HK-2 (cell line): ENCODE results near the gene KRTAP10-5.
"Not testable (repeated sequence)": the region's sequence is repeated elsewhere in the genome, so short reads cannot be mapped to it uniquely, and the experiment has no call there.

Source experiments
- DNase-seq: peaks from one replicate; pipeline ENCODE4 v3.0.0-alpha.2; 2018; ENCODE audit not compliant: unreplicated experiment

Gene KRTAP10-5

GRCh38 chr21:44571844-44572782 lies 8.3 kb downstream of the KRTAP10-5 start:
- no peak for DNase-seq

GRCh38 chr21:44571296-44571695 lies 9.1 kb downstream of the KRTAP10-5 start:
- DNase-seq: no peak

GRCh38 chr21:44569861-44570517 lies 10.4 kb downstream of the KRTAP10-5 start:
- DNase-seq: no peak

- DNase-seq: no peak
These were observed 11.5 kb downstream of the KRTAP10-5 start for GRCh38 chr21:44568667-44569556.

- DNase-seq: no peak
These were observed 12.1 kb downstream of the KRTAP10-5 start for GRCh38 chr21:44568261-44568660.

GRCh38 chr21:44567481-44568171 lies 12.8 kb downstream of the KRTAP10-5 start:
- no peak for DNase-seq

- DNase-seq: no peak
These were observed 14.0 kb downstream of the KRTAP10-5 start for GRCh38 chr21:44566403-44566802.

- DNase-seq: no peak
These were observed 15.4 kb downstream of the KRTAP10-5 start for GRCh38 chr21:44564886-44565598.

DNA sequence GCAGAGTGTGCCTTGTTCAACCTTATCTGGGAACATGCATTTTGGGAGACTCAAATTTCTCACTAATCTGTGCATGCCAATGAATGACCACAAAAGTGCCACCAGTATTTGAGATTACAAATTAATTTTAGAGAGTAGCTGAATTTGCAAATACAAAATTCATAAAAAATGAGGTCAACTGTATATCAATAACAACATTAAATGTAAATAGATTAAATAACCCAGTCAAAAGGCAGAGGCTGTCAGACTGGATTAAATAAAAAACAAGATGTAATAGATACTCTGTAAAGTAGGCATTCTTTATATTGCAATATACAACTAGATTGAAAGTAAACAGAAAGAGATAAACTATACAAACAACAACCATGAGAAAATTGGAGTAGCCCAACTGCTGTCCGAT lies 16.3 kb downstream of the KRTAP10-5 start:
- DNase-seq: no peak

GRCh38 chr21:44558695-44559094 lies 21.7 kb downstream of the KRTAP10-5 start, which contains the start of gene KRTAP10-3:
Gene KRTAP10-3 (minus strand): TSS chr21:44558795. CDS start chr21:44558715, 80 bp downstream.
- no peak for DNase-seq

- DNase-seq: not testable (repeated sequence)
These were observed 22.1 kb downstream of the KRTAP10-5 start for GRCh38 chr21:44558329-44558675.

- no peak for DNase-seq
These were observed 22.7 kb downstream of the KRTAP10-5 start for GRCh38 chr21:44557491-44558328.

GRCh38 chr21:44556879-44557278 lies 23.5 kb downstream of the KRTAP10-5 start:
- no peak for DNase-seq

GRCh38 chr21:44555200-44555875 lies 25.1 kb downstream of the KRTAP10-5 start:
- no peak for DNase-seq

DNA sequence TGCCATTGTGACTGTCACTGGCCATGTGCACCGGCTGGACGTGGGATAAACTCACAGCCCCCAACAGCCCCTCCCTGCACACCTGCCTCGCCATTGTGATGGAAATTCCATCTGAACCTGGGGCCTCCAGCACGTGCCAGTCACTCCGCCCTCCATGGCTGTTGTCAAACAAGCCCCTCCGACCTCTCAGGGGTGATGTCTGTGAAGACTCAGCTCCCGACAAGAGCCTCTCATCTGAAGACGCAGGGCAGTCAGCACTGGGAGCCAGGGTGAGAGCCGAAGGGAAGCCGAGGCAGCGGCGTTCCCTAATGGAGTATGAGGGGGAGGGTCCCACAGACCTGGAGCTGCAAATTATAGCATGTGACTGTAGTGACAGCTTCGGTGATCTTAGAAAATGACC lies 27.7 kb downstream of the KRTAP10-5 start:
- DNase-seq: no peak

DNA sequence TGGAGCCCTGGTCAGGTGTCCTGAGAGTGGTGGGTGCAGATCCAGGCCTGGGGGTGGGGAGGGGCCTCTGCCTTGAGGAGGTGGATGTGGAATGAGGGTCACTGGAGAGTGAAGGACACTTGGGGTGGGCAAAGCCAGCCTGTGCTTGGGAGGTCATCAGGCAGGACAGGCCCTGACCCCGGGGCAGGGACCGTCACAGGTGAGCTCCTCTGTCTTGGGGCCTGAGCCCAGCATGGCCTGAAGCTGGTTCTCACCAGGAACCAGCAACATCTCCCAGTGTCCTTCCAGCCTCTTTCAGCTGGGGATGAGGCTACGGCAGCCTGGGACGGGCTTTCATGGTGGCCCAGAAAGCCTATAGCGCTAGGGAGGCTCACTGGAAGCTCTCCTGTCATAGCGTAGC lies 28.3 kb downstream of the KRTAP10-5 start:
- DNase-seq: no peak

- no peak for DNase-seq
These were observed 29.0 kb downstream of the KRTAP10-5 start, which contains the start of gene KRTAP10-2 for GRCh38 chr21:44551340-44551961. Gene KRTAP10-2 (minus strand): TSS chr21:44551505. CDS start chr21:44551458, 47 bp downstream.

- DNase-seq: no peak
These were observed 29.6 kb downstream of the KRTAP10-5 start for GRCh38 chr21:44550807-44551206.

DNA sequence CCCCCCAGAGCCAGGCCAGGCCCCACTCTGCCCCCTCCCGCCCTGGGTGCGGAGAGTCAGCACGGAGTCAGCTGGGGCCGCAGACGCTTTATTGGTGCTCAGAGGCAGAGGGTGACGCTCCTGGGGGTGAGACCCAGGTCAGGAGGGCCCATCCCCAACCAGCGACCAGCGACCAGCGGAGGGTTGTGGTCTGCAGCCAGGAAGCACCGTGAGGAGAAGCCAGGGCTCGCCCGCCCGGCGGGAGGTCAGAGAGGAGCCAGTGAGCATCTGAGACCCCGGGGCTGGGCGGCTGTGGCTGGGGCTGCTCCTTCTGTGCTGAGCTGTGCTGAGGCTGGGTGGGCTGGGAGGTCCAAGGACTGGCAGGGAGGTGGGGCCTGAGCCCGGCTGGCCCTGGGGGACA lies 30.1 kb downstream of the KRTAP10-5 start:
- DNase-seq: not testable (repeated sequence)
